Endodermal cell (in vitro differentiated cells): ENCODE data around the gene PPP2R5C. TPM values are rescaled to one million over a fixed set of nuclear protein-coding genes. Genes with fewer than 3 reads are reported as not detected.

Experiments
- DNase-seq: peaks from one replicate; pipeline ENCODE4 v3.0.0-alpha.2; 2017
- H3K27ac ChIP-seq: 2 replicates; pipeline ENCODE4 v1.5.1; 2013; ENCODE audit warnings: mild to moderate bottlenecking, low read depth, low read length, moderate library complexity
- H3K27me3 ChIP-seq: 2 replicates; pipeline ENCODE4 v1.6.1; 2013; ENCODE audit warnings: mild to moderate bottlenecking, low read length, moderate library complexity; ENCODE audit not compliant: insufficient read depth, control insufficient read depth, poor library complexity, severe bottlenecking
- H3K36me3 ChIP-seq: 2 replicates; pipeline ENCODE4 v1.7.0; 2013; ENCODE audit warnings: mild to moderate bottlenecking, low read length, moderate library complexity; ENCODE audit not compliant: control insufficient read depth, insufficient read depth
- H3K4me1 ChIP-seq: one replicate; pipeline ENCODE4 v1.7.0; 2013; ENCODE audit warnings: low read length; ENCODE audit not compliant: control insufficient read depth, insufficient read depth
- H3K4me3 ChIP-seq: 2 replicates; pipeline ENCODE4 v1.5.1; 2013; ENCODE audit warnings: mild to moderate bottlenecking, low read length, moderate library complexity
- H3K9ac ChIP-seq: 2 replicates; pipeline ENCODE4 v1.6.1; 2013; ENCODE audit warnings: mild to moderate bottlenecking, low read length, moderate library complexity; ENCODE audit not compliant: poor library complexity, severe bottlenecking; ENCODE audit errors: extremely low read depth
- H3K9me3 ChIP-seq: 2 replicates; pipeline ENCODE4 v1.6.1; 2013; ENCODE audit warnings: mild to moderate bottlenecking, low read length, moderate library complexity; ENCODE audit not compliant: control insufficient read depth
- H3K27ac Mint-ChIP-seq: 2 replicates; pipeline ENCODE4 v1.8.0; 2020; ENCODE audit warnings: mixed read lengths
- H3K27me3 Mint-ChIP-seq: 2 replicates; pipeline ENCODE4 v1.8.0; 2021; ENCODE audit warnings: mild to moderate bottlenecking, mixed read lengths; ENCODE audit not compliant: insufficient read depth
- H3K36me3 Mint-ChIP-seq: 2 replicates; pipeline ENCODE4 v1.8.0; 2020; ENCODE audit warnings: low read depth, mixed read lengths
- H3K4me1 Mint-ChIP-seq: 2 replicates; pipeline ENCODE4 v1.8.0; 2020; ENCODE audit warnings: mixed read lengths
- H3K4me3 Mint-ChIP-seq: 2 replicates; pipeline ENCODE4 v1.8.0; 2020; ENCODE audit warnings: mild to moderate bottlenecking, moderate library complexity, mixed read lengths
- H3K9me3 Mint-ChIP-seq: 2 replicates; pipeline ENCODE4 v1.8.0; 2020; ENCODE audit warnings: mild to moderate bottlenecking, mixed read lengths
- WGBS, 2 experiments: methylation state at CpG; one replicate each; pipeline versions ENCODE4 v1.1.5 to v1.1.7; 2013; ENCODE audit warnings: missing lambda C conversion rate in 2 of 2, mixed read lengths in 1 of 2; ENCODE audit not compliant: insufficient coverage in 1 of 2, insufficient read length in 1 of 2; 5-methylcytosine and 5-hydroxymethylcytosine counted together
- total RNA-seq, 2 donors: library from RNA; stranded (reverse); fragmentation: NEBNext Ultra II Directional in 1 of 2; extraction: Animal tissue kit (Norgen Biotek cat#: 25700) in 1 of 2; gene quantifications; 2 replicates in 1 of 2; 3 replicates in 1 of 2; pipeline ENCODE4 v1.2.1, GENCODE V29; 2021
- TF ChIP-seq, protein P1 (sequence below): fragments of 200-600 bp; sonication (generic); conservative IDR thresholded peaks from 2 replicates; pipeline ENCODE4 v1.5.0; 2021; ENCODE audit warnings: antibody characterized with exemption, mild to moderate bottlenecking

The PPP2R5C gene
- total RNA-seq, 2 donors from 2014 or later: 116 to 117 TPM

GRCh38 chr14:101731187-101732080, 30.1 kb upstream of the PPP2R5C start:
- 51 to 56% methylated on average over 8 to 16 of the region's 16 CpGs for WGBS, 2 experiments
- H3K27ac Mint-ChIP-seq: peak overlapping the region; percentile 3
- Histone ChIP-seq H3K4me1 (no peaks in the 10 kb centered on the region), H3K27ac (no peak overlapping the region), H3K9me3 (no peaks in the 10 kb centered on the region), H3K4me3 (no peak overlapping the region), H3K9ac (no peak overlapping the region), H3K27me3 (no peaks in the 10 kb centered on the region), H3K36me3 (no peaks in the 10 kb centered on the region)
- no peaks in the 10 kb centered on the region for H3K36me3 Mint-ChIP-seq
- no peak overlapping the region for H3K4me3 Mint-ChIP-seq
- H3K4me1 Mint-ChIP-seq: peaks cover 20% of the 10 kb centered on the region
- TF ChIP-seq, protein P1, sequence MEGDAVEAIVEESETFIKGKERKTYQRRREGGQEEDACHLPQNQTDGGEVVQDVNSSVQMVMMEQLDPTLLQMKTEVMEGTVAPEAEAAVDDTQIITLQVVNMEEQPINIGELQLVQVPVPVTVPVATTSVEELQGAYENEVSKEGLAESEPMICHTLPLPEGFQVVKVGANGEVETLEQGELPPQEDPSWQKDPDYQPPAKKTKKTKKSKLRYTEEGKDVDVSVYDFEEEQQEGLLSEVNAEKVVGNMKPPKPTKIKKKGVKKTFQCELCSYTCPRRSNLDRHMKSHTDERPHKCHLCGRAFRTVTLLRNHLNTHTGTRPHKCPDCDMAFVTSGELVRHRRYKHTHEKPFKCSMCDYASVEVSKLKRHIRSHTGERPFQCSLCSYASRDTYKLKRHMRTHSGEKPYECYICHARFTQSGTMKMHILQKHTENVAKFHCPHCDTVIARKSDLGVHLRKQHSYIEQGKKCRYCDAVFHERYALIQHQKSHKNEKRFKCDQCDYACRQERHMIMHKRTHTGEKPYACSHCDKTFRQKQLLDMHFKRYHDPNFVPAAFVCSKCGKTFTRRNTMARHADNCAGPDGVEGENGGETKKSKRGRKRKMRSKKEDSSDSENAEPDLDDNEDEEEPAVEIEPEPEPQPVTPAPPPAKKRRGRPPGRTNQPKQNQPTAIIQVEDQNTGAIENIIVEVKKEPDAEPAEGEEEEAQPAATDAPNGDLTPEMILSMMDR: no peak
- peak; percentile 90 for DNase-seq
- peaks cover 6% of the 10 kb centered on the region for H3K27me3 Mint-ChIP-seq
- H3K9me3 Mint-ChIP-seq: peaks cover 3% of the 10 kb centered on the region

DNA sequence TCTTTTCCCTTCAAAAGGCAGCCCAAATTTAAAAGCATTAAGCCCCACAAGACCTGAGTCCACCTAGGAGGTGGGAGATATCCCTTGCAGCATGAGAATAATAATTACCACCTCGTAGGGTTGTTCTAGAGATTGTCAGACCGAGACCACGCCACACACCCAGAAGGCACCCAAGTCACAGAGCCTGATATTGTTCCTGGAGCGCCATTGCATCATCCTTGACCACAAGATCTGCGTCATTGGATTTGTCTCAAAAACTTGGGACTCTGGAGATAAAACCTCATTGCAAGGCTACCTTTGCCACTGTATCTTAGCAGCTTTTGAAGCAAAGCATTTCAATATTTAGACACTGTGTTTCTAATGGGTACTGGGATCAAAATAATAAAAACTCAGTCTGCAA, 29.4 kb upstream of the PPP2R5C start:
- H3K36me3 Mint-ChIP-seq: no peaks in the 10 kb centered on the region
- DNase-seq: no peak
- TF ChIP-seq, protein P1: no peak
- no peak overlapping the region for H3K27ac ChIP-seq
- H3K4me1 ChIP-seq: no peaks in the 10 kb centered on the region
- H3K9ac ChIP-seq: no peak overlapping the region
- no peaks in the 10 kb centered on the region for H3K36me3 ChIP-seq
- peaks cover 3% of the 10 kb centered on the region for H3K9me3 Mint-ChIP-seq
- WGBS, 2 experiments: 95 to 96% methylated on average over 5 of the region's 5 CpGs
- H3K27me3 ChIP-seq: no peaks in the 10 kb centered on the region
- H3K27ac Mint-ChIP-seq: no peak overlapping the region
- peaks cover 6% of the 10 kb centered on the region for H3K27me3 Mint-ChIP-seq
- no peaks in the 10 kb centered on the region for H3K9me3 ChIP-seq
- no peak overlapping the region for H3K4me3 Mint-ChIP-seq
- H3K4me3 ChIP-seq: no peak overlapping the region
- H3K4me1 Mint-ChIP-seq: peaks cover 13% of the 10 kb centered on the region

- no peak overlapping the region for H3K9ac ChIP-seq
- Mint-ChIP-seq H3K36me3 (no peaks in the 10 kb centered on the region), H3K9me3 (peaks cover 8% of the 10 kb centered on the region), H3K4me1 (peaks cover 10% of the 10 kb centered on the region), H3K27ac (no peak overlapping the region), H3K4me3 (no peak overlapping the region), H3K27me3 (peaks cover 8% of the 10 kb centered on the region)
- whole genome bisulfite sequencing, 2 experiments: 93 to 100% methylated on average over 2 to 4 of the region's 4 CpGs
- H3K9me3 ChIP-seq: peaks cover 3% of the 10 kb centered on the region
- no peaks in the 10 kb centered on the region for H3K36me3 ChIP-seq
- H3K4me3 ChIP-seq: no peak overlapping the region
- no peak for DNase-seq
- no peaks in the 10 kb centered on the region for H3K27me3 ChIP-seq
- H3K4me1 ChIP-seq: no peaks in the 10 kb centered on the region
- no peak overlapping the region for H3K27ac ChIP-seq
- TF ChIP-seq, protein P1: no peak
Measured at GRCh38 chr14:101733211-101733610, 28.3 kb upstream of the PPP2R5C start.
